A549 (cell line): ENCODE measurements around the gene LEKR1. TPM values are rescaled to one million over a fixed set of nuclear protein-coding genes. Genes with fewer than 3 reads are reported as not detected.
A peak's percentile ranks its signal among the peaks of the same experiment; 100 is the strongest.

Experiments used
- ATAC-seq, 2 experiments: fragments of 200-7000 bp in 1 of 2; fragments of >200 bp in 1 of 2; cut with Nextera tagmentation in 1 of 2; cut with Tn5 transposase in 1 of 2; 3 replicates each; pipeline versions ENCODE4 v1.8.0 to v1.9.1; 2018 to 2020; ENCODE audit warnings: mild to moderate bottlenecking in 1 of 2, moderate library complexity in 1 of 2
- CTCF ChIA-PET: fragments of 300-600 bp; sonication (Branson Sonifier 250); formaldehyde crosslinking; extraction: SDS; loops from one replicate; lab custom pipeline; 2021; ENCODE audit warnings: antibody characterized with exemption, inconsistent platforms; lab: Yijun Ruan, JAX
- POLR2A ChIA-PET: fragments of 350-600 bp; formaldehyde crosslinking; extraction: SDS; loops from one replicate; lab custom pipeline; 2021; ENCODE audit warnings: antibody characterized with exemption, inconsistent platforms; lab: Yijun Ruan, JAX
- DNase-seq, 2 experiments: peaks; one replicate each; pipeline versions ENCODE4 v3.0.0 to v3.0.0-alpha.2; 2011 to 2016; ENCODE audit warnings: low read depth in 1 of 2, low spot score in 1 of 2
- FAIRE-seq: peaks from 2 replicates; lab custom pipeline; 2011; peaks lifted over from hg19 to GRCh38; lab: Jason Lieb, UNC
- H3K27ac ChIP-seq, 2 experiments: fragments of >200 bp; sonication (Bioruptor Twin); formaldehyde crosslinking; 3 replicates each; pipeline ENCODE4 v1.5.1; 2016 to 2017
- H3K4me1 ChIP-seq: fragments of >200 bp; sonication (Bioruptor Twin); formaldehyde crosslinking; 3 replicates; pipeline ENCODE4 v1.6.1; 2016
- H3K4me2 ChIP-seq: fragments of >200 bp; sonication (Bioruptor Twin); formaldehyde crosslinking; 3 replicates; pipeline ENCODE4 v1.6.1; 2016
- H3K4me3 ChIP-seq: fragments of >200 bp; sonication (Bioruptor Twin); formaldehyde crosslinking; 3 replicates; pipeline ENCODE4 v1.5.1; 2016
- H3K9me3 ChIP-seq: fragments of >200 bp; sonication (Bioruptor Twin); formaldehyde crosslinking; 3 replicates; pipeline ENCODE4 v1.6.1; 2016
- ATOH8 ChIP-seq: fragments of 250-450 bp; sonication (Bioruptor Pico); IDR thresholded peaks from 2 replicates; pipeline ENCODE4 v1.5.0; 2020; ENCODE audit warnings: low read depth, mild to moderate bottlenecking, moderate library complexity
- BCL3 ChIP-seq: fragments of >200 bp; sonication (Bioruptor Twin); formaldehyde crosslinking; IDR thresholded peaks from 3 replicates; pipeline ENCODE4 v1.6.1; 2016
- CBX2 ChIP-seq: fragments of 200-600 bp; sonication (generic); IDR thresholded peaks from 2 replicates; pipeline ENCODE4 v1.6.1; 2016; ENCODE audit warnings: low read depth, mild to moderate bottlenecking, borderline replicate concordance
- CEBPB ChIP-seq, 2 experiments: fragments of >200 bp in 1 of 2; sonication (Bioruptor Twin) in 1 of 2; formaldehyde crosslinking in 1 of 2; IDR thresholded peaks; 2 replicates each; pipeline ENCODE4 v1.6.1; 2012 to 2016
- CHD4 ChIP-seq: fragments of 200-600 bp; sonication (generic); IDR thresholded peaks from 2 replicates; pipeline ENCODE4 v1.6.1; 2016; ENCODE audit warnings: antibody characterized with exemption, mild to moderate bottlenecking, borderline replicate concordance
- CTCF ChIP-seq: fragments of >200 bp; sonication (Bioruptor Twin); formaldehyde crosslinking; IDR thresholded peaks from 3 replicates; pipeline ENCODE4 v1.5.1; 2016
- EHF ChIP-seq: fragments of 250-450 bp; sonication (Bioruptor Pico); IDR thresholded peaks from 2 replicates; pipeline ENCODE4 v1.5.0; 2020; ENCODE audit warnings: mild to moderate bottlenecking
- FOSB ChIP-seq: fragments of 250-450 bp; sonication (Bioruptor Pico); IDR thresholded peaks from 2 replicates; pipeline ENCODE4 v1.5.0; 2020; ENCODE audit warnings: mild to moderate bottlenecking, moderate library complexity
- FOSL2 ChIP-seq, 2 experiments: fragments of 450-650 bp in 1 of 2; fragments of >200 bp in 1 of 2; sonication (Bioruptor Twin) in 1 of 2; formaldehyde crosslinking; IDR thresholded peaks; 2 replicates each; pipeline versions ENCODE4 v1.5.0 to v1.6.1; 2016 to 2020; ENCODE audit warnings: mild to moderate bottlenecking in 1 of 2, moderate library complexity in 1 of 2
- GATA3 ChIP-seq: IDR thresholded peaks from 2 replicates; pipeline ENCODE4 v1.6.1; 2012; ENCODE audit warnings: borderline replicate concordance
- HDAC2 ChIP-seq: fragments of 200-600 bp; sonication (generic); IDR thresholded peaks from 2 replicates; pipeline ENCODE4 v1.6.1; 2016
- HES2 ChIP-seq: fragments of >200 bp; sonication (Bioruptor Twin); formaldehyde crosslinking; IDR thresholded peaks from 2 replicates; pipeline ENCODE4 v1.6.1; 2016
- HOXA7 ChIP-seq: fragments of 250-450 bp; sonication (Bioruptor Pico); IDR thresholded peaks from 2 replicates; pipeline ENCODE4 v1.5.0; 2020; ENCODE audit warnings: mild to moderate bottlenecking, moderate library complexity
- JUNB ChIP-seq: fragments of >200 bp; sonication (Bioruptor Twin); formaldehyde crosslinking; IDR thresholded peaks from 2 replicates; pipeline ENCODE4 v1.6.1; 2016
- KDM5A ChIP-seq: fragments of 200-600 bp; sonication (generic); IDR thresholded peaks from 2 replicates; pipeline ENCODE4 v1.6.1; 2016; ENCODE audit warnings: antibody characterized with exemption, mild to moderate bottlenecking
- MAFK ChIP-seq: fragments of 450-650 bp; IDR thresholded peaks from 2 replicates; pipeline ENCODE4 v1.6.1; 2014; ENCODE audit not compliant: partially characterized antibody
- MAX ChIP-seq: IDR thresholded peaks from 2 replicates; pipeline ENCODE4 v1.6.1; 2012
- MAZ ChIP-seq: fragments of 150-350 bp; IDR thresholded peaks from 2 replicates; pipeline ENCODE4 v1.6.1; 2014; ENCODE audit warnings: antibody characterized with exemption, low read depth, low read length, borderline replicate concordance
- NFE2L2 ChIP-seq: fragments of 150-350 bp; conservative IDR thresholded peaks from 2 replicates; pipeline ENCODE4 v1.6.1; 2014; ENCODE audit warnings: low read length
- NR3C1 ChIP-seq: fragments of >200 bp; sonication (Bioruptor Twin); formaldehyde crosslinking; IDR thresholded peaks from 3 replicates; pipeline ENCODE4 v1.6.1; 2017
- PBX3 ChIP-seq: IDR thresholded peaks from 2 replicates; pipeline ENCODE4 v1.6.1; 2012
- PHF8 ChIP-seq: fragments of 200-600 bp; sonication (generic); IDR thresholded peaks from 2 replicates; pipeline ENCODE4 v1.6.1; 2016; ENCODE audit warnings: low read depth, mild to moderate bottlenecking, antibody characterized with exemption, moderate library complexity, borderline replicate concordance
- POLR2AphosphoS2 ChIP-seq: conservative IDR thresholded peaks from 2 replicates; pipeline ENCODE4 v1.6.1; 2012; ENCODE audit warnings: low read length, improper control_type of control experiment, inconsistent platforms
- RARB ChIP-seq: fragments of 250-450 bp; sonication (Bioruptor Pico); IDR thresholded peaks from 2 replicates; pipeline ENCODE4 v1.8.0; 2021; ENCODE audit warnings: mild to moderate bottlenecking, moderate library complexity
- REST ChIP-seq: fragments of 200-600 bp; sonication (generic); IDR thresholded peaks from 2 replicates; pipeline ENCODE4 v1.6.1; 2016; ENCODE audit warnings: antibody characterized with exemption, mild to moderate bottlenecking, moderate library complexity
- SMC3 ChIP-seq: fragments of >200 bp; sonication (Bioruptor Twin); formaldehyde crosslinking; IDR thresholded peaks from 3 replicates; pipeline ENCODE4 v1.6.1; 2018; ENCODE audit warnings: inconsistent platforms
- SREBF2 ChIP-seq: fragments of 450-650 bp; IDR thresholded peaks from 2 replicates; pipeline ENCODE4 v1.6.1; 2014; ENCODE audit warnings: mild to moderate bottlenecking, moderate library complexity
- TFCP2L1 ChIP-seq: fragments of 250-450 bp; sonication (Bioruptor Pico); IDR thresholded peaks from 2 replicates; pipeline ENCODE4 v1.5.0; 2021; ENCODE audit warnings: mild to moderate bottlenecking
- TP53 ChIP-seq: fragments of 250-450 bp; sonication (Bioruptor Pico); IDR thresholded peaks from 2 replicates; pipeline ENCODE4 v1.5.0; 2021; ENCODE audit warnings: mild to moderate bottlenecking, moderate library complexity
- USF2 ChIP-seq: fragments of 450-650 bp; IDR thresholded peaks from 2 replicates; pipeline ENCODE4 v1.6.1; 2014; ENCODE audit warnings: antibody characterized with exemption
- ZSCAN20 ChIP-seq: fragments of 250-450 bp; sonication (Bioruptor Pico); IDR thresholded peaks from 2 replicates; pipeline ENCODE4 v1.8.0; 2022; ENCODE audit warnings: mild to moderate bottlenecking, moderate library complexity
- WGBS: methylation state at CpG from one replicate; pipeline ENCODE4 v1.1.6; 2017; ENCODE audit errors: missing lambda C conversion rate; 5-methylcytosine and 5-hydroxymethylcytosine counted together
- polyA plus RNA-seq, 4 experiments: library from polyadenylated mRNA; depleted of rRNA in 3 of 4; stranded (reverse); fragments of >200 nt; fragmentation: RNase III in 1 of 4; extraction: RNeasy Plus Mini Kit Qiagen cat#74134 plus additional on column Dnase treatment in 1 of 4; gene quantifications; 2 replicates in 3 of 4; 3 replicates in 1 of 4; pipeline ENCODE4 v1.2.3, GENCODE V29; 2011 to 2017

LEKR1 gene
- polyA plus RNA-seq, 2 of the 4 experiments (the other 2 are of a cell fraction), result 1.3 to 1.4 TPM

GRCh38 chr3:156818890-156819289, 7.3 kb upstream of the LEKR1 start:
- Histone ChIP-seq H3K4me2 (peak overlapping the region; percentile 82), H3K4me1 (peaks cover 46% of the 10 kb centered on the region), H3K27ac (peak overlapping the region; percentile 91 to 92), H3K9me3 (no peaks in the 10 kb centered on the region), H3K4me3 (no peak overlapping the region)
- ChIA-PET CTCF (interaction anchor here (1.8 to 3.9 kb wide), 3 partner anchors 134 to 318 kb away, joined by 4 to 12 read pairs (median 10); partner anchors contain the start of gene TIPARP), POLR2A (interaction anchor here (0.5 to 2.2 kb wide), 4 partner anchors 8 to 270 kb away, joined by 4 to 8 read pairs (median 6); partner anchors contain the start of gene TIPARP)
- no peak for TF ChIP-seq BCL3
- TF ChIP-seq FOSB (CRISPR knock-in tag), result no peak
- TF ChIP-seq ATOH8 (CRISPR knock-in tag), result peak; percentile 5; the same call in 1 of the 2 replicates
- TF ChIP-seq SMC3, result no peak
- TF ChIP-seq CHD4, result no peak
- TF ChIP-seq PBX3, result no peak
- no peak for TF ChIP-seq CEBPB (IDR thresholded peaks at IDR 0.05)
- TF ChIP-seq HDAC2, result no peak
- no peak for TF ChIP-seq MAX
- no peak for TF ChIP-seq CTCF
- TF ChIP-seq HOXA7, result no peak
- TF ChIP-seq SREBF2, result no peak
- no peak for TF ChIP-seq RARB (CRISPR knock-in tag)
- TF ChIP-seq CBX2, result no peak
- 0 out of 2 replicates have a peak, but pooled peaks have one; percentile 4 for TF ChIP-seq ZSCAN20
- no peak for TF ChIP-seq USF2
- TF ChIP-seq JUNB, result no peak
- no peak for TF ChIP-seq MAFK
- TF ChIP-seq TFCP2L1 (CRISPR knock-in tag), result no peak
- TF ChIP-seq MAZ, result no peak
- TF ChIP-seq PHF8, result no peak
- TF ChIP-seq REST, result no peak
- TF ChIP-seq NR3C1, result no peak
- no peak for TF ChIP-seq FOSL2 (IDR thresholded peaks at IDR 0.05)
- peak; percentile 56 for TF ChIP-seq FOSL2 (CRISPR knock-in tag; IDR thresholded peaks at IDR 0.05)
- no peak for TF ChIP-seq POLR2AphosphoS2
- TF ChIP-seq GATA3, result peak; percentile 61; the same call in 1 of the 2 replicates
- TF ChIP-seq EHF, result no peak
- no peak for TF ChIP-seq KDM5A
- no peak for TF ChIP-seq TP53 (CRISPR knock-in tag)
- no peak for TF ChIP-seq HES2
- TF ChIP-seq NFE2L2, result no peak
- FAIRE-seq (no peak), ATAC-seq (peak in 1 of 2 experiments; percentile 17; a peak in 1 of 6 replicates), DNase-seq (peak; percentile 44 to 54)
- WGBS, result 19% methylated on average over 3 of the region's 3 CpGs
